Activated T-cell treated with anti-CD3 and anti-CD28 coated beads for 24 hours (primary cell): ENCODE results near the gene KDM4C.

ENCODE experiments used
- DNase-seq: peaks from one replicate; pipeline ENCODE4 v3.0.0-alpha.2; 2020; ENCODE audit warnings: low read depth

KDM4C gene

DNA sequence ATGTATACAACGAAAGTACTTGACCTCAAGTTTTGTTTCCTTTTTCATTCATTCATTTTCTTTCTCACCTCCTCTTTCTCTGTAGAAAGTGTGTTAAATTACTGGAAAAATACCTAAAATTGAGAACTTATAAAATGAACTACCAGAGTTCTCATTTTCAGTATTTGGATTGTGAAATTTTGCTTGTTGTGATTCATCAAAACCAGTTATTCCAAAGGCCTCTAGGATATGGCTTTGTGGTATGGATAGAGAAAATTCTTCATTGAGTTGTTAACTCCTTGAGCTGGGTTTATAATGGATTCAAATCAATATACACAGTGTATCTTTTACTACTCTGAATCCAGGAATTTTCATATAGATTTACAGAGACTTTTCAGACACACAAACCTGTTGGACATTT, 287.6 kb downstream of the KDM4C start:
- no peak for DNase-seq

DNA sequence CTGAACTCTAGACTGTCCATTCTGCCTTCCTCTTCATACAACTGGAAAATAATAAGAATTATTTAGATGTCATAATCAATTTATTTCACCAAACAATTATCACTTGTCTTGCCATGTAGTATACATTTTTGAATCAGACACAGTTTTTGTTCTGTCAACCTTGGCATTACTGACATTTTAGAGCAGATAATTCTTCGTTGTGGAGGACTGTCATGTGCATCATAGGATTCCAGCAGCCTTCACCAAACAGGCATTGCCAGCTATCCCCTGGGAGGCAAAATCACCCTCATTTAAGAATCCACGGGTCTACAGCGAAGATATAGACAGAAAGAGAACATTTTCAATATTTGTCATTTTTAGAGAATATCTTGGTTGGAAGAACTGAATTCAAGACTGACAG, 293.9 kb downstream of the KDM4C start:
- DNase-seq: no peak

DNA sequence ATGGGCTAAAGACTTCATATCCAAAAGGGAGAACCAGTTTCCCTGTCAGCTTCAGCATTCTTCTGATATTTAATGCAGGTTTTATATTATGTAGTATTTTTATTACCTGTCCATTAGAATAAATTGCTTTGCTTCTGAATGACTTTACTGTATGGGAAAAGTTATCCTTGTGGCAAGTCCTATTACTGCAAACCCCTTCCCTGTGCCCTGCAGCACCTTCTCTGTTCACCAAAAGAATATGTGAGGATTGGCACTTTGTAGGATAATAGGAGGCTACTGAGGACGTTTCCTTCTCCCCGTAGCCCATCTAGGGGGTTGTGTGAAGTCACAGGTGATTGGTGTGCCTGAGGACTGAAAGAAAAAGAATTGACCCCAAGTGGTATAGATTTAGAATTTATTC, 296.1 kb downstream of the KDM4C start:
- DNase-seq: no peak

DNA sequence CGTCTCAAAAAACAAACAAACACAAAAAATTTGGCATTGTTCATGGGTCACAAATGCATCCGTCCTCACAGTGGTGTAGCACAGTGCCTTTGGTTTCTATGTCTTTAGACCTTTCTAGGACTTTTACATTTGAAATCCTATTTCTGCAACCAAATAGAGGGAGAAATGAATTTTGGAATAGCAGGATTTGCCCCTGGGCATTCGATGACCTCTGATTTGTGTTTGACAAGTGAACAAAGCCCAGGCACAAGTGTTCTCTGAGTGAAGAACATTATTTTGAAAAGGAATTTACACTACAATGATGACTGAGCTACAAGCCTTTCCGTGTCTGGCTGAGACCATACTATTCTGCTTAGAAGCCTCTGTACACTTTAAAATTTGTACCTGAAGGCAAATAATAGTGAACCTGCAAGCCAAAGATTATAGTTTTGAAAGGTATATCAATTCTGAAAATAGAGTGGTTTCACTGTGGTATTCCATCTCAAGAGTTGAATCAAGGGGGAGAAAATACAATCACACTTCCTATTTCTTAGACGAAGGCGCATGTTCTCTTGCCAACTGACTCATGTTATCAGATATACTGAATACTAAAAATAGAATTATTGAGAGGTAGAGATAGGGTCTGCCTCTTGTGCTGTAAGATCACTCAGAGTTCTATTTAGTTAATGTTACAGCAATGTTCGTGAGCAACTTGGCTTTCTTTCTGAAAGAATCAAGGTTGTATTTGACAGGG, 297.6 kb downstream of the KDM4C start:
- DNase-seq: no peak

DNA sequence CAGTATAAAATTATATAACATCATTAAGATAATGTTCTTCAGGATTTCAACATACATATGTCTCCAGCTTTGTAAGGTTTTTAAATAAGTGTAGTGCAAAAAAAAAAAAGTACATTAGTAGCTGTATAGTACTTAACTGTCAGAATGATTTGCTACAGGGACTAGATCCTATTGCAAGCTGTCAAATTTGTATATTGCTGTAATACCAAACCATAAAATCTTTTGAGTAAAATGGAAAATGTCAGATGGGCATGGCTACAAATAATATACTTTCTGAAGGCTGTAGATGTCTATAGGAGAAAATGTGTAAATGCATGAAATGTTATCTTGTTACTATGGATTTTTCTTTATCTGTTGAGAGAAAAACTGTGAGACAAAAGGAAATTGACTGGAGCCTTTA, 298.5 kb downstream of the KDM4C start:
- DNase-seq: no peak

DNA sequence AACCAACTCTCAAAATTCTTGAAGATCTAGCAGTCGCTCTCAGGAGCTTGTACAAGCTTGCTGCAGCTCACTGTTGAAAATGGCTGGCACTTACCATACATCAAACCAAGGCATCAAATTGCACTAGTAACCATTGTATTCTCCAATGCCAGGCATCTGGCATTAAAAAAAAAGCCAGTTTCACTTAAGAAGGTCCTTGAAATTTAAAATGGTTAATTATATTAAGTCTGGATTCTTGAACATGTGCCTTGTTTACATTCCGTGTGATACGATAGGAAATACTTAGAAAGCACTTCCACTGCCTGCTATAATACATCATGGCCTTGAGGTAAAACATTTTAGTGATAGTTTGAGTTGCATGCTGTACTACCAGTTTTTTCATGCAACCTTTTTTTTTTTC, 300.7 kb downstream of the KDM4C start:
- DNase-seq: no peak

DNA sequence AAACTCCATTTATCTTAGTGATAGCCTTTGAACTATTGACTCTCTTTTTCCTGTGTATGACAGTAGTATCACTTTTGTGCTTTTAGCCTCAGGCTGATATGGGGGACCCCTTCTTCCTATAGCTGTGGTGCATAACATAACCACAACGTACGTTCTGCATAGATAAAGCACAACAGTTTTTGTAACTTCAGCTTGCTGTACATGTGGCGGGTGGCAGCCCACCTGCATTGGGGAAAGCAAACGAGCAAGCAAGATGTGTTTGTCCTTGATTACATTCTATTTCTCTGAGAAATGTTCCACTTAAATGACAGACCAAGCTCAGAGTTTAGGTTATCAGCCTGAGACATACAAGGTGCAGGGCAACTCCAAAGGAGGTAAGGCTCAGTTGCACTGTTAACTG, 309.4 kb downstream of the KDM4C start:
- no peak for DNase-seq

DNA sequence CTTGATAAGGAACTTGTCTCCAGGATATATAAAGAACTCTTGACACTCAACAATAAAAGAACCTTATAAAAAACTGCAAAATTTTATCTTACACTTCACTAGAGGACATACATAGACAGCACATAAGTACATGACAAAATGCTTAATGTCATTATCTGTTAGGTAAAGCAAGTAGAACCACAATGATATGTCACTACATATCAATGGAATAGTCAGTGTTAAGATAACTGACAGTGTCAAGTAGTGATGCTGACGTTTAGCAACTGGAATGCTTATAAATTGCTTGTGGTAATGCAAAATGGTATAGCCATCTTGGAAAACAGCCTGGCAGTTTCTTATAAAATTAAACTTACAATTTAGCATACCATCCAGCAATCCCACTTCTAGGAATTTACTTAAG, 314.1 kb downstream of the KDM4C start:
- DNase-seq: no peak

DNA sequence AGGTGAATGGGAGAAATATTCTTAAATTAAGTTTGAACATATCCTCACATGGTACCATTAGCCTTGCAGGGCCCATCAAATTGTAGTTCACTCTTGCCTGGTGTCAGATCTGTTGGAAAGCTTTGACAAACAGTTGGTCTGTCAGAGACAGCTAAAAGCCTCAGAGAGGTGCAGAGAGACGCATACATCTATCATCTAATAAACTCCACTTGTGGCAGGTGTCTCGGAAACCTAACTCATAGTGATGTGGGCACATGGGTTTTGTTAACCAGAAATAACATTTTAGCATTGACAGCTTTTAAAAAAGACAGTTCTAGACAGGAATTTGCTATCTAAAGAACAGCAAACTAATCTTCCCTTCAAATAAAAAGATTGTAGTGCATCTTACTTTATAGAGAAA, 315.9 kb downstream of the KDM4C start:
- no peak for DNase-seq

DNA sequence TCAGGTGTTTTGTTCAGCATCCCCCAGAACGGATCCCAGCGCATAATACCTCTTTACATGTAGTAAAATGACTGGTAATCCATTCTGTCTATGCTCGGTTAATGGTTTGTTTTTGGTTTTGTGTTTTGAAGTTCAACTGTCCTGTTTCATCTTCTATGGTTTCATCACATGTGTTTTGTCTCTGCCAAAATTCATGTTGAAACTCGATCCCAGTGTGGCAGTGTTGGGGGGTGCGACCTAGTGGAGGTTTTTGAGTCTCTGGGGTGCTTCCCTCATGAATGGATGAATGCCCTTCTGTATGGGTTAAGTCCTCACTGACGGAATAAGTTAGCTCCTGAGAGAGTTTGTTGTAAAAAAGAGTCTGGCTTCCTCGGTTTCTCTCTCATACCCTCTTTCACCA, 317.4 kb downstream of the KDM4C start:
- no peak for DNase-seq

DNA sequence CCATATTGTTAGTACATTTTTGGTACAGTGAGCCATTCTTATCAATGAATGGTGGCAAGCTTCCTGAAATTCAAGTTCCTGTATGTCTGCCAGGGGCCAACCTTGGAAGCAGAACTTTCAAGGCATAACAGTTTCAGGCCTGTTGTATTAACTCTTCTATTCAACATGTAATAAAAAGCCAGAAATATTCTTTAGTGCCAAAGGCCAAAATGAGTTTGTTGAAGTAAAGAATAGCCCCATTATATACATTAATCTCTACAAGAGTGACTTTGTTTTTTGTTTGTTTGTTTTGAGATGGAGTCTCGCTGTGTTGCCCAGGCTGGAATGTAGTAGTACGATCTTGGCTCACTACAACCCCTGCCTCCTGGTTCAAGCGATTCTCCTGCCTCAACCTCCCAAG, 321.3 kb downstream of the KDM4C start:
- no peak for DNase-seq

DNA sequence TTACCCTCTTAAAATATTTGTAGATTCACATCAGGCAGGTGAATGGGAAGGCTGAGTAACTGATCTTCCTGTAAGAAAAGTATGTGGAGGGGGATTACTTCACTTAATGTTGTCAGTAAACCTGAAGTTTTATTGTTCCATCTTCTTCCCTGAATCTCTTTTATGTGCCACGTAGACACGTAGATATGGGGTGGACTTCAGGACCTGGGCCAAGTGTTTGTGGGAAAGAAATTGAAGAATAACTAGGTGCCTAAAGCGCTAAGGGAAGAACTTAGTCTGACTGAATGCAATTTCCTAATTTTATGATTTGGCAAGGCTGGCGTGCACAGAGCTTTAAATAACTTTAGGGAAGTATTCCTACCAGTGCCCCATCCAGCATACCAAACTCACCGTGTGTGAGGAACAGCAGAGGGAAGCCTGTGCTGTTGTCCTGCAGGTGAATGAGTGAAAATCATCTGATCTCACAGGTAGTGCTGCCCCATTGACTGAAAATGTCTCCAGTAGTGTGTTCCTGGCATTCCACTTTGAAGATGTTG, 323.4 kb downstream of the KDM4C start:
- no peak for DNase-seq

DNA sequence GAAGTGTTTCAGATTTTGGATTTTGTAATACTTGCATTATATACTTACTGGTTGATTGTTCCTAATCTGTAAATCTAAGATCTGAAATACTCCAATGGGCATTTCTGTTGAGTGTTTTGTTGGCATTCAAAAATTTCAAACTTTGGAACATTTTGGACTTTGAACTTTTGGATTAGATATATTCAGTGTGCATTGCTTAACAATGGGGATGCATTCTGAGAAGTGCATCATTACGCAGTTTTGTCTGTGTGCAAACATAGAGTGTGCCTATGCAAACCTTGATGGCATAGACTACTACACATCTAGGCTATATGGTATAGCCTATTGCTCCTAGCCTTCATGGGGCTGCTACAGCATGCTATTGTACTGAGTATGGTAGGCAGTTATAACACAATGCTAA, 325.4 kb downstream of the KDM4C start:
- DNase-seq: no peak

DNA sequence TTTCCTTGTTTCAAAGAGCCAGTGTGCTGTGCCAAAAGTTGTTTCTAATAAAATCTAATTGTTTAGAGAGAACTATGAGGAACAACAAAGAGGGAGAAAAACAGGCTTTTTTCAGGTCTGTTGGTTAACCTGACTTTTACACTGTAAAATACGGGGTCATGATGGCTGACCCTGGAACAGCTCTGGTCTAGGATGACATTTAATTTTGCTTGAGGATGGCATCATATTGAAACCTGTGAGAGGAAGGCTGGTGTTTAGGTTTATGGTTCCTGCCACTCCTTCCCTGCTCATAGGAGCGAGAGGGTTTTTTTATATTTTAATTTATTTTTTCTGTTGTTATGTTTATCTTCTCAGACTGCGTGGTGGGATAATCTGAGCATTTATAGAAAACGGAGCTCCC, 327.6 kb downstream of the KDM4C start:
- no peak for DNase-seq

DNA sequence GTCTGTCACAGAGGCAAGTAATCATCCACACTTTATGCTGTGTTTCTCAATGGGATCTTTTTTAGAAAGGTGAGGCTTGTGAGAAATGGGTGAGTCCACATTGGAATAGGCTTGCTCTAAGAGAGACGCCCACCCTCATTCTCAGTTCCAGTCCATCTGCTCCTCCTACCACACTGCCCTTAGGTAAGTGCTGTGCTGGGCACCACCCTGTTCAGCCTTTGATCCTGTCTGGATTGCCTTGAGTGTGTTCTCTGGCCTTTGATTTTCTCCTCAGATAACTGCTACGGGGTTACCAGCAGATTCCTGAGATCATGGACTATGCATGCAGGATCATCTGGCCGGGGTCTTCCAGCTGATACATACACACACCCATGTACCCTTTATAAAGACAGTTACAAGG, 328.6 kb downstream of the KDM4C start:
- DNase-seq: no peak

DNA sequence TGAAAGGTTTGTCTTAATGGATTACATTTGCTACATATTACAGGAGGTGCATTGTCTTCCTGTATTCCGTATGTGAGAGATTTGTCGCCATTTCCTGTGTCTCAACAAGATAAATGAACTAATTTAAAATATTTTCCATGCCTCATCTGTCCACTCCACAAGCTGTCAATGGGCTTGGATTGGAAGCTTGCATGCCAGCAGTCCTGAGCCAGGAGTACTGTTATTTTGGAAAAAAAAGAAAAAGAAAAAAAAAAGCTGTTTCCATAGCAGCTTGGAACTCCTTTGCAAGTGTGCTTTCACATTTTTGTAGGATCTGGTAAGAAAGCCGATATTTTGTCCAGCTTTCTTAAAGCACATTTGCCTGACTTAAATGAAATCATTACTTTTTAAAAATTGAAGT, 330.8 kb downstream of the KDM4C start:
- no peak for DNase-seq

DNA sequence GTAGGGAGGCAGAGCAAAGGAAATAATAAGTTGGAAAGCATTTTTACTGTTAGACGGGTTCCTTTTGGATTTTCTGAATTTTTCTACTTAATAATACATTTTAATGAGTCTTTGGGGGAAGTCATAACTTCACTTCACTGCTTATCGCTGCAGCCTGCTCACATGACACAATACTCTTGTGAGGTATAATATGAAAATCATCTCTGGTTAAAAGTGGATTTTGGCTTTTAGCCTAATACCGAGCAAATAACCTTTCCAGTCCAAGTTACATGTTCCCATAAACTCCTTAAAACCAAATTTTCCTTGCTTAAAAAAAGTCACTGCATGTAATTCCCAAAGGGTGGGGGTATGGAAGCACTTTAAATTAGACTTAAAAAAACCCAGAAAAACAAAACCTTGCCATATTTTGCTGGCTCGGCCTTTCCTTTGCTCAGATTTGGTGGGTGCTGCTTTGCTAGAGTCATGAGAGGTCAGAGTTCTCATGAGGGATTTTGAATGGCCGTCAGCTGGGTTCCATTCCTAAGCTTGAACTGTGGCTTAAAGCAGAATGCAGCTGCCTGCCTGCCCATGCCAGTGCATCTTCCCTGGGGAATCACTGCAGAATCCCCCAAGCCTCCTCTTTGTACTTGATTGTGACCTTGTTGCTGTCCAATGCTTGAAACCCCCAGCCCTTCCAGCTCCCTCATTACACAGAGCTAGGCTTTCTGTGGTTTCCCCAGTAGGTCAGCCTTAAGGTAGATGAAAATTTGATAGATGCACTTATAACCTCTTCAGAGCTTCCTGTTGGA, 331.8 kb downstream of the KDM4C start:
- DNase-seq: no peak

DNA sequence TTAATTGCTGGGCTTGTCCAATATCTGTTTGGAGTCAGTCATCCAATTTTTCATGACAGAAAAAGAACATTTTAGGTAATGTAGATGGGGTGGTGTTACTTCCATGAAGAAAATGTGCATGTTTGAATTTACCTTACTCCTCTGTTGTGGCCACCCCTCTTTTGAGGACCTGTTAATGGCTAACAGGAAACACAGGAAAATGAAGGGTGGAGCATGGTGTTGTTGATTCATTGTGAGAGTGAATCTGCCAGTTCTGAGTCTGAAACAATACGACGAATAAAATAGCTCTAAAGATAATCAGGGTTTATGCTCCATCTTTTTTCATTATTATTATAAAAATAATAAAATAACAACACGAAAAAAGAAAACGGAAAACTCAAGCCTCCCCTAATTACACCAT, 335.3 kb downstream of the KDM4C start:
- DNase-seq: no peak

DNA sequence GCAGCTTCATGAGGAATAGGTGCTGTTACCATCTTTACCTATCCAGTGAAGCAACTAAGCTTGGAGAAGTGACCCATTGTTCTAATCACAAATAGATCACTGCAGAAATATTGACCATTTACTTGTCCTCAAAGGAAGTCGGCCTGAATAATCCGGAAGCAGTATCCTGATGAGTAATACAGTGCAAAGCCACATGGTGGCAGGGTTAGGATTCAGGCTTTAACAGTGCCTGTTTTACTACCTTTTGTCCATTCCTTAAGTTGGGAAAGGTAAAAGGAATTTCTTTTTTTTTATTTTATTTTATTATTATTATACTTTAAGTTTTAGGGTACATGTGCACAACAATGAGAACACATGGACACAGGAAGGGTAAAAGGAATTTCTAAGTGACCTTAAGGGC, 336.3 kb downstream of the KDM4C start:
- no peak for DNase-seq

DNA sequence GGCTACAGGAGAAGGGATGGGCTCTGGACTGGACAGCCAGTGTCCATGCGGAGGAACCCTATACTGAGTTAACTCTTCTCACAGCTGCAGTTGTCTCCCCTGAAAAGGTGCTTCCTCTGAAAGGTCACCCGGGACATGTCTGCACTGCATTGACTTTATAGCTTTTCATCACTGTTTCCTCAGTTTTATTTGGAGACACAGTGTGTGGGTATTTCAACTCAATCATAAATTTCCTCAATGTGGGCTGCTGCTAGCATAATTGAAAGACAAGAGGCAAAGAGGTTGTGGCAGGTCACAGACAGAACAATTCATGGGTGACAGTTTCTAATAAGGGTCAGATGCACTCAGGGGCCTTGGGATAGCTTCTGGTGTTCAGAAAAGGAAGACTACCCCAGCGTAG, 336.8 kb downstream of the KDM4C start:
- DNase-seq: no peak

DNA sequence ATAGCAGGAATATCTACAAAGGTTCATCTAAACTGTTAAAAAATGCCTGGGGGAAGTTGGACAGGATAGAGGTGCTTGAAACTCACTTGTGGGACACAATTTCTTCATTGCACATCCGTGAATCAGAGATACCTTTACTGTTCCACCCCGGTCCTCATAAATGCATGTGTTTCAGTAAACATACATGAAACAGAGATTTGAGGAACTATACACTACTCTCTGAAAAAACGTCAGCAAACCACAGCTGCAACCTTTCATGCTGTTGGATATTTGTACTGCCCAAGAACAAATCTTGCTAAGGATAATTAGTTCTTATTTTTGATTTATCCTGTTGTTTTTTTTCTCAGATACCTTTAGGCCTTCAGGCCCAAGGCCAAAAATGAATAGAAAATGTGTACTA, 337.3 kb downstream of the KDM4C start:
- DNase-seq: no peak

DNA sequence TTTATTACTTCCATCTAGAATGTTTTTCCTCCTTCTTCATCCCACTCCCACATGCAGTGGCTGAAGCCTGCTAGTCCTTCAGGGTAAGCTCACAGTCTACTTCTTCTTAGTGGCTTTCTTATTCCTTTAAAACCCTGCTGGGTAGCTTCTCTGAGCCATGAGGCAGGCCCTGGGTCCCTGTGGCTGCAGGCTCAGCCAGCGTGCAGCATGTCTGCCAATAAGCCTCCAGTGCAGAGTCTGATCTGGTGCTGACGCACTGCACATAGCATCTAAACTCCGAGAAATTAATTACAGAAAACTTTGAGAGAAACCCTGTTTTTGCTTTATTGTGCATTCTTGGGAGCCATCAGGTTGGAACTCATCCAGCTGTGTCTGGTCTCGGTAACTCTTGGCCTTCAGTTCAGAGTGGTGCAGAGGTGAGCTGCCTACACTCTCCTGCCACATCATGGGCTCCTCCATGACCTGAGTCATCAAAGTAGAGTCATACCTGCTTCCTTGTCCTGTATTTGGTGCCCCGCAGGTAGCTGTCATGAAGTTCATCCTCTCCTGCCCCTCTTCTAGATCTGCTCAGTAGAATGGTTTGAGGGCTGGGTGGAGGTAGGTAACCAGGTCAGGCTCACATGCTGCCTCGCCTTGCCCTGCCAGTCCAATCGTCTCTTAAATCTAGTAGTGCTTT, 339.4 kb downstream of the KDM4C start:
- DNase-seq: no peak
